Uterus (tissue), 2 donors: ENCODE results near the gene SCN10A.

Source experiments
- POLR2A ChIP-seq, 2 donors: fragments of 450-650 bp; IDR thresholded peaks; one replicate each; pipeline ENCODE4 v1.6.1; 2016; ENCODE audit warnings: antibody characterized with exemption in 2 of 2, mild to moderate bottlenecking in 1 of 2, moderate library complexity in 1 of 2
- TF ChIP-seq, protein P1 (sequence below), 4 experiments: fragments of 200-600 bp in 2 of 4; fragments of 450-650 bp in 2 of 4; sonication (generic) in 2 of 4; IDR thresholded peaks; one replicate each; pipeline ENCODE4 v1.5.1; 2016 to 2019; ENCODE audit warnings: antibody characterized with exemption in 4 of 4, mild to moderate bottlenecking in 2 of 4, moderate library complexity in 1 of 4

DNA sequence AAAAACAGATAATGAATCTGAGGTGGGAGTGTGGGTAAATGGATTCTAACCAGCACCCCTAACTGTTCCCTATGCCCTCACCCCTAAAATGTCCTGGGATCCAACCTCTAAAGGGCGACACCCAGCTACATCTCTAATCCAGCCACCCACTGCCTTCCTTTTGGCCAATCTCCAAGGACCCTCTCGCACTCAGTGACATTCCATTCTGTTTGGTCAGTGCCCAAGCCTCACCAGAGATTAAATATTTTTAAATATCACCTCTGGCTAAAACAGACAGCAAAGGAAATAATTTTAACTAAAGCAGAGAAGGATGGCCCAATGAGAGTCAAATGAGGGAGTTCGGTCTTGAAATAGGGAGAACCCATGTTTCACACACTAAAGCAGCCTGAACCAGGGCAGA, 19.9 kb upstream of the SCN10A start:
- TF ChIP-seq, protein P1, sequence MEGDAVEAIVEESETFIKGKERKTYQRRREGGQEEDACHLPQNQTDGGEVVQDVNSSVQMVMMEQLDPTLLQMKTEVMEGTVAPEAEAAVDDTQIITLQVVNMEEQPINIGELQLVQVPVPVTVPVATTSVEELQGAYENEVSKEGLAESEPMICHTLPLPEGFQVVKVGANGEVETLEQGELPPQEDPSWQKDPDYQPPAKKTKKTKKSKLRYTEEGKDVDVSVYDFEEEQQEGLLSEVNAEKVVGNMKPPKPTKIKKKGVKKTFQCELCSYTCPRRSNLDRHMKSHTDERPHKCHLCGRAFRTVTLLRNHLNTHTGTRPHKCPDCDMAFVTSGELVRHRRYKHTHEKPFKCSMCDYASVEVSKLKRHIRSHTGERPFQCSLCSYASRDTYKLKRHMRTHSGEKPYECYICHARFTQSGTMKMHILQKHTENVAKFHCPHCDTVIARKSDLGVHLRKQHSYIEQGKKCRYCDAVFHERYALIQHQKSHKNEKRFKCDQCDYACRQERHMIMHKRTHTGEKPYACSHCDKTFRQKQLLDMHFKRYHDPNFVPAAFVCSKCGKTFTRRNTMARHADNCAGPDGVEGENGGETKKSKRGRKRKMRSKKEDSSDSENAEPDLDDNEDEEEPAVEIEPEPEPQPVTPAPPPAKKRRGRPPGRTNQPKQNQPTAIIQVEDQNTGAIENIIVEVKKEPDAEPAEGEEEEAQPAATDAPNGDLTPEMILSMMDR (IDR thresholded peaks at IDR 0.05) = no peak
- TF ChIP-seq POLR2A (IDR thresholded peaks at IDR 0.05) = no peak
